Endothelial cell of umbilical vein (primary cell): ENCODE data around the gene MADCAM1. TPM values are rescaled to one million over a fixed set of nuclear protein-coding genes. Genes with fewer than 3 reads are reported as not detected.

ENCODE experiments used
- BruUV-seq: library from RNA; stranded (reverse); fragments of 400-500 nt; replicated peaks from 2 replicates; lab custom pipeline; 2021; lab: Mats Ljungman, UMichigan
- CTCF ChIA-PET: fragments of 300-600, 350-600 bp; sonication (Branson Sonifier 250); formaldehyde crosslinking; loops from one replicate; lab custom pipeline; 2021; ENCODE audit warnings: antibody characterized with exemption, inconsistent platforms; lab: Charles Lee
- POLR2A ChIA-PET: fragments of 300-600, 350-600 bp; sonication (Branson Sonifier 250); formaldehyde crosslinking; loops from one replicate; lab custom pipeline; 2021; ENCODE audit warnings: antibody characterized with exemption, inconsistent platforms; lab: Charles Lee
- DNase-seq: peaks from one replicate; pipeline ENCODE4 v3.0.0-alpha.2; 2011; ENCODE audit warnings: low read depth, low spot score
- FAIRE-seq: peaks from 2 replicates; lab custom pipeline; 2011; peaks lifted over from hg19 to GRCh38; lab: Jason Lieb, UNC
- H2AFZ ChIP-seq: 2 replicates; pipeline ENCODE4 v1.6.0; 2012; ENCODE audit warnings: low read depth, low read length, control low read depth, inconsistent platforms
- H3K27ac ChIP-seq: 2 replicates; pipeline ENCODE4 v1.5.1; 2011; ENCODE audit warnings: low read depth, mild to moderate bottlenecking, control low read depth, low read length, moderate library complexity; ENCODE audit not compliant: insufficient read depth
- H3K27me3 ChIP-seq, 2 experiments: 2 replicates each; pipeline versions ENCODE4 v1.6.0 to v1.6.1; 2011; ENCODE audit warnings: low read length in 2 of 2, mixed read lengths in 1 of 2; ENCODE audit not compliant: control insufficient read depth in 2 of 2, insufficient read depth in 2 of 2
- H3K36me3 ChIP-seq, 2 experiments: 2 replicates in 1 of 2; 3 replicates in 1 of 2; pipeline ENCODE4 v1.5.1; 2011; ENCODE audit warnings: low read length in 2 of 2, mild to moderate bottlenecking in 1 of 2, moderate library complexity in 1 of 2; ENCODE audit not compliant: control insufficient read depth in 2 of 2, insufficient read depth in 2 of 2; ENCODE audit errors: extremely low read depth in 1 of 2
- H3K4me1 ChIP-seq: 3 replicates; pipeline ENCODE4 v1.5.1; 2011; ENCODE audit warnings: mild to moderate bottlenecking, low read length; ENCODE audit not compliant: control insufficient read depth, insufficient read depth; ENCODE audit errors: extremely low read depth
- H3K4me2 ChIP-seq: 2 replicates; pipeline ENCODE4 v1.6.1; 2011; ENCODE audit warnings: low read length, control low read depth, mixed read lengths; ENCODE audit not compliant: insufficient read depth
- H3K4me3 ChIP-seq, 3 experiments: fragments of 200-600 bp in 1 of 3; sonication (generic), shearing (Covaris generic) in 1 of 3; replicated peaks in 1 of 3; 2 replicates each; pipeline ENCODE4 v1.5.1; 2011 to 2016; ENCODE audit warnings: control low read depth in 3 of 3, low read length in 3 of 3, mild to moderate bottlenecking in 2 of 3, inconsistent platforms in 1 of 3, low read depth in 1 of 3, moderate library complexity in 1 of 3; ENCODE audit not compliant: insufficient read depth in 1 of 3
- H3K79me2 ChIP-seq: 2 replicates; pipeline ENCODE4 v1.6.0; 2012; ENCODE audit warnings: low read length, inconsistent platforms; ENCODE audit not compliant: control insufficient read depth, insufficient read depth
- H3K9ac ChIP-seq: replicated peaks from 2 replicates; pipeline ENCODE3; 2011; ENCODE audit warnings: low read length, control low read depth; ENCODE audit not compliant: insufficient read depth; ENCODE audit errors: extremely low read depth
- H3K9me1 ChIP-seq: replicated peaks from 3 replicates; pipeline ENCODE4 v1.6.0; 2011; ENCODE audit warnings: mild to moderate bottlenecking, low read length; ENCODE audit not compliant: control insufficient read depth, insufficient read depth; ENCODE audit errors: extremely low read depth
- H3K9me3 ChIP-seq: replicated peaks from 2 replicates; pipeline ENCODE4 v1.5.1; 2012; ENCODE audit warnings: low read length, inconsistent platforms; ENCODE audit not compliant: control insufficient read depth, insufficient read depth
- H4K20me1 ChIP-seq: replicated peaks from 2 replicates; pipeline ENCODE3; 2011; ENCODE audit warnings: mild to moderate bottlenecking, low read length; ENCODE audit not compliant: control insufficient read depth, insufficient read depth; ENCODE audit errors: extremely low read depth
- EZH2 ChIP-seq: IDR thresholded peaks from 2 replicates; pipeline ENCODE4 v1.6.1; 2012; ENCODE audit warnings: borderline replicate concordance, low read depth, mild to moderate bottlenecking, moderate library complexity, low read length, inconsistent platforms; ENCODE audit not compliant: severe bottlenecking
- FOS ChIP-seq: IDR thresholded peaks from 2 replicates; pipeline ENCODE4 v1.6.1; 2011; ENCODE audit warnings: mild to moderate bottlenecking, low read length, moderate library complexity, borderline replicate concordance; ENCODE audit not compliant: insufficient read depth
- GATA2 ChIP-seq: IDR thresholded peaks from 2 replicates; pipeline ENCODE4 v1.7.0; 2011; ENCODE audit warnings: low read depth, mild to moderate bottlenecking, moderate library complexity, mixed read lengths, low read length; ENCODE audit not compliant: insufficient read length, insufficient read depth
- JUN ChIP-seq: IDR thresholded peaks from 2 replicates; pipeline ENCODE4 v1.6.1; 2011; ENCODE audit warnings: borderline replicate concordance, low read depth; ENCODE audit not compliant: insufficient read length, insufficient read depth
- MYC ChIP-seq: IDR thresholded peaks from one replicate; pipeline ENCODE4 v1.6.1; 2011; ENCODE audit warnings: mild to moderate bottlenecking, low read depth, low read length
- POLR2A ChIP-seq: IDR thresholded peaks from 2 replicates; pipeline ENCODE4 v1.6.1; 2012; ENCODE audit warnings: low read depth, mild to moderate bottlenecking, control low read depth, low read length
- POLR2AphosphoS5 ChIP-seq: IDR thresholded peaks from 2 replicates; pipeline ENCODE4 v1.6.1; 2012; ENCODE audit warnings: low read depth, mild to moderate bottlenecking, control low read depth, low read length, moderate library complexity; ENCODE audit not compliant: insufficient read depth
- dilution Hi-C: fragments of 300-500 bp; cut with MboI; formaldehyde crosslinking; loops from one replicate; pipeline ENCODE4 v1.15.0; 2019; ENCODE audit warnings: low sequenced_read_pairs; ENCODE audit not compliant: extremely low pct_ligation_motif_present
- intact Hi-C: fragments of 100-400 bp; cut with micrococcal nuclease; formaldehyde crosslinking; loops from one replicate; pipeline ENCODE4 v1.10.0; 2022
- polyA plus RNA-seq, 4 experiments: library from polyadenylated mRNA; depleted of rRNA in 3 of 4; stranded (reverse) in 3 of 4; unstranded in 1 of 4; fragments of >200 nt; gene quantifications; 2 replicates each; pipeline versions ENCODE4 v1.2.1 to v1.2.3, GENCODE V29; 2011 to 2012; ENCODE audit warnings: missing spikeins in 1 of 4
- total RNA-seq: library from RNA; stranded (reverse); gene quantifications from 2 replicates; pipeline ENCODE4 v1.2.3, GENCODE V29; 2021
- TF ChIP-seq, protein P1 (sequence below), 2 donors: IDR thresholded peaks; 1 replicate in 1 of 2; 2 replicates in 1 of 2; pipeline ENCODE4 v1.5.1; 2011; ENCODE audit warnings: low read length in 2 of 2, mild to moderate bottlenecking in 2 of 2, moderate library complexity in 2 of 2, control low read depth in 1 of 2, inconsistent platforms in 1 of 2, low read depth in 1 of 2; ENCODE audit not compliant: insufficient read depth in 1 of 2; ENCODE audit errors: extremely low read depth in 1 of 2
- TF ChIP-seq, protein P2 (sequence below): IDR thresholded peaks from 2 replicates; pipeline ENCODE4 v1.6.1; 2011; ENCODE audit not compliant: insufficient read depth, insufficient read length

The MADCAM1 gene
- total and polyA plus RNA-seq, 2 donors (not counting 3 experiments of a cell fraction or from before 2014, with no cell fraction given), result 0.07 to 0.31 TPM

DNA sequence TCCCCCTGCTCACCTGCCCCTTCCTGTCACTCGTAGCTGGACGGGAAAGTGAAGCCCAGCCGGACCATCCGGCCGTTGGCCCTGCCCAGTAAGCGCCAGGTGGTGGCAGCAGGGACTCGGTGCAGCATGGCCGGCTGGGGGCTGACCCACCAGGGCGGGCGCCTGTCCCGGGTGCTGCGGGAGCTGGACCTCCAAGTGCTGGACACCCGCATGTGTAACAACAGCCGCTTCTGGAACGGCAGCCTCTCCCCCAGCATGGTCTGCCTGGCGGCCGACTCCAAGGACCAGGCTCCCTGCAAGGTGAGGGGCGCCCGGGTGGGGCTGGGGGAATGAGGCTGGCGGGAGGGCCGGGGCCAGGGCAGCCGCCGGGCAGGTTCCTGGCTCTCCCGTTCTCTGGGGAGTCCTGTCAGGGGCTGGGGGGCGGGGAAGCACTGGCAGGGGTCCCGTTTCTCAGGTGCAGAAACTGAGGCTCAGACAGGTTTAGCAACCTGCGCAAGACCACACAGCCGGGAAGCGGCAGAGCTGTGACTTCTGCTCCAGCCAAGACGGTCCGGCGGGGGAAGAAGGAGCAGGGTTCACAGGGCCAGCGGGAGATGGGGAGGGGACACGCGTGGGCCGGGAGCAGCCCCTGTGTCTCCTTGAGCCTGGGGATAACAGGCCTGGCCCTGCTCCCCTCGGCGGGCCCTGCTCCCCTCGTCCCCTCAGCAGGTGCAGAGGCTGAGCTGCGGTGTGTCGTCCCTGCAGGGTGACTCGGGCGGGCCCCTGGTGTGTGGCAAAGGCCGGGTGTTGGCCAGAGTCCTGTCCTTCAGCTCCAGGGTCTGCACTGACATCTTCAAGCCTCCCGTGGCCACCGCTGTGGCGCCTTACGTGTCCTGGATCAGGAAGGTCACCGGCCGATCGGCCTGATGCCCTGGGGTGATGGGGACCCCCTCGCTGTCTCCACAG is 52.9 kb downstream of the MADCAM1 start:
- intact Hi-C loops, result no loop called here
- CTCF ChIA-PET, result no interaction called here
- H3K27me3 ChIP-seq, result no peaks in the 10 kb centered on the region
- DNase-seq (no peak), FAIRE-seq (no peak)
- H3K4me3 ChIP-seq, result no peak overlapping the region
- dilution Hi-C loops, result no loop called here
- no peak overlapping the region for H2AFZ ChIP-seq
- POLR2A ChIA-PET, result no interaction called here
- BruUV-seq, result no TSS peak
- no peak overlapping the region for H3K9ac ChIP-seq
- no peak for TF ChIP-seq JUN
- TF ChIP-seq FOS, result no peak
- TF ChIP-seq MYC, result no peak
- TF ChIP-seq POLR2AphosphoS5, result no peak
- no peak for TF ChIP-seq POLR2A
- no peaks in the 10 kb centered on the region for H3K36me3 ChIP-seq
- H3K4me1 ChIP-seq, result no peaks in the 10 kb centered on the region
- no peaks in the 10 kb centered on the region for H3K9me3 ChIP-seq
- no peaks in the 10 kb centered on the region for H4K20me1 ChIP-seq
- H3K4me2 ChIP-seq, result no peak overlapping the region
- H3K27ac ChIP-seq, result no peak overlapping the region
- no peaks in the 10 kb centered on the region for H3K79me2 ChIP-seq
- H3K9me1 ChIP-seq, result no peaks in the 10 kb centered on the region

DNA sequence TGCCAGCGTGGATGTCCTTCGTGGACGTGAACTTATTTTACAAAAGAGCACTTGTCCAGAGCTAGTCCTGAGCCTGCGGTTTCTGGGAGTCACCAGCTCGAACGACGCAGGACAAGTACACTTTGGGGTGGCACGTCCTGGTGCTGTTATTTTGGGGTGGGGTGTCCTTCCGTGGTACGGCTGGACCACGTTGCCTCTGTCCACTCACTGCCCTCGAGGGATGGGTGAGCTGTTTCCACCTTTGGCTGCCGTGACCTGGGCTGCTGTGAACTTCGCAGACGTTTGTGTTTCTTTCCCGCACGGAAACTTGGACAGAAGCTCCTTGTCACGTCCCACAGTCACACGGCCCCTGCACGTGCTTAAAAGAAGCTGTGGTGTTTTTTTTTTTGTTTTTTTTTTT is 58.5 kb downstream of the MADCAM1 start:
- Histone ChIP-seq H3K4me3 (no peak overlapping the region), H3K79me2 (no peaks in the 10 kb centered on the region), H3K27ac (no peak overlapping the region), H3K4me1 (no peaks in the 10 kb centered on the region), H3K4me2 (no peak overlapping the region), H4K20me1 (no peaks in the 10 kb centered on the region), H3K27me3 (no peaks in the 10 kb centered on the region), H3K9ac (no peak overlapping the region), H2AFZ (no peak overlapping the region), H3K36me3 (no peaks in the 10 kb centered on the region), H3K9me1 (no peaks in the 10 kb centered on the region), H3K9me3 (no peaks in the 10 kb centered on the region)
- FAIRE-seq, result no peak
- no peak for DNase-seq
- dilution Hi-C loops (no loop called here), intact Hi-C loops (no loop called here)
- ChIA-PET POLR2A (interaction anchor here (1.3 kb wide), 1 partner anchor 10 kb away, joined by 6 read pairs; no protein-coding TSS in a partner anchor), CTCF (no interaction called here)
- BruUV-seq, result no TSS peak
- TF ChIP-seq JUN (no peak), GATA2 (no peak), POLR2AphosphoS5 (no peak), EZH2 (no peak), FOS (no peak), POLR2A (no peak), MYC (no peak)
- TF ChIP-seq, protein P1, sequence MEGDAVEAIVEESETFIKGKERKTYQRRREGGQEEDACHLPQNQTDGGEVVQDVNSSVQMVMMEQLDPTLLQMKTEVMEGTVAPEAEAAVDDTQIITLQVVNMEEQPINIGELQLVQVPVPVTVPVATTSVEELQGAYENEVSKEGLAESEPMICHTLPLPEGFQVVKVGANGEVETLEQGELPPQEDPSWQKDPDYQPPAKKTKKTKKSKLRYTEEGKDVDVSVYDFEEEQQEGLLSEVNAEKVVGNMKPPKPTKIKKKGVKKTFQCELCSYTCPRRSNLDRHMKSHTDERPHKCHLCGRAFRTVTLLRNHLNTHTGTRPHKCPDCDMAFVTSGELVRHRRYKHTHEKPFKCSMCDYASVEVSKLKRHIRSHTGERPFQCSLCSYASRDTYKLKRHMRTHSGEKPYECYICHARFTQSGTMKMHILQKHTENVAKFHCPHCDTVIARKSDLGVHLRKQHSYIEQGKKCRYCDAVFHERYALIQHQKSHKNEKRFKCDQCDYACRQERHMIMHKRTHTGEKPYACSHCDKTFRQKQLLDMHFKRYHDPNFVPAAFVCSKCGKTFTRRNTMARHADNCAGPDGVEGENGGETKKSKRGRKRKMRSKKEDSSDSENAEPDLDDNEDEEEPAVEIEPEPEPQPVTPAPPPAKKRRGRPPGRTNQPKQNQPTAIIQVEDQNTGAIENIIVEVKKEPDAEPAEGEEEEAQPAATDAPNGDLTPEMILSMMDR (IDR thresholded peaks at IDR 0.05; ENCODE audit: extremely low read depth in 1 of 2, insufficient read depth in 1 of 2, low read depth in 1 of 2, low read length in 2 of 2), result no peak
- TF ChIP-seq, protein P2, sequence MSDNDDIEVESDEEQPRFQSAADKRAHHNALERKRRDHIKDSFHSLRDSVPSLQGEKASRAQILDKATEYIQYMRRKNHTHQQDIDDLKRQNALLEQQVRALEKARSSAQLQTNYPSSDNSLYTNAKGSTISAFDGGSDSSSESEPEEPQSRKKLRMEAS, result no peak
